Liver (tissue), 9 donors: ENCODE results near the gene CIITA. TPM values are rescaled to one million over a fixed set of nuclear protein-coding genes. Genes with fewer than 3 reads are reported as not detected.
A peak's percentile ranks its signal among the peaks of the same experiment; 100 is the strongest.

ENCODE experiments used
- DNase-seq: peaks from one replicate; pipeline ENCODE4 v3.0.0-alpha.2; 2017; ENCODE audit warnings: low spot score
- H3K27ac ChIP-seq, 2 donors: one replicate each; pipeline ENCODE4 v1.7.0; 2013; ENCODE audit warnings: inconsistent platforms in 2 of 2, low read length in 2 of 2, control low read depth in 1 of 2, low read depth in 1 of 2, mild to moderate bottlenecking in 1 of 2
- H3K27me3 ChIP-seq, 4 donors: one replicate each; pipeline versions ENCODE4 v1.6.1 to v1.7.0; 2013; ENCODE audit warnings: low read length in 3 of 4, inconsistent platforms in 1 of 4, mild to moderate bottlenecking in 1 of 4, moderate library complexity in 1 of 4; ENCODE audit not compliant: control insufficient read depth in 4 of 4, insufficient read depth in 4 of 4
- H3K36me3 ChIP-seq, 4 donors: one replicate each; pipeline versions ENCODE4 v1.6.1 to v1.7.0; 2013; ENCODE audit warnings: low read length in 3 of 4, mild to moderate bottlenecking in 3 of 4, low read depth in 1 of 4, moderate library complexity in 1 of 4; ENCODE audit not compliant: control insufficient read depth in 4 of 4, insufficient read depth in 3 of 4
- H3K4me1 ChIP-seq, 4 donors: one replicate each; pipeline versions ENCODE4 v1.6.1 to v1.7.0; 2013; ENCODE audit warnings: low read length in 3 of 4, mild to moderate bottlenecking in 3 of 4, moderate library complexity in 1 of 4; ENCODE audit not compliant: control insufficient read depth in 4 of 4, insufficient read depth in 4 of 4
- H3K4me3 ChIP-seq, 3 donors: one replicate each; pipeline versions ENCODE4 v1.6.1 to v1.7.0; 2013; ENCODE audit warnings: low read length in 3 of 3, control low read depth in 1 of 3, low read depth in 1 of 3, mild to moderate bottlenecking in 1 of 3
- H3K9ac ChIP-seq, 2 donors: one replicate each; pipeline ENCODE4 v1.7.0; 2013; ENCODE audit warnings: low read length in 2 of 2, mild to moderate bottlenecking in 2 of 2, moderate library complexity in 2 of 2, control low read depth in 1 of 2, low read depth in 1 of 2
- H3K9me3 ChIP-seq, 4 donors: one replicate each; pipeline versions ENCODE4 v1.6.1 to v1.7.0; 2013; ENCODE audit warnings: low read length in 3 of 4; ENCODE audit not compliant: control insufficient read depth in 4 of 4
- EGR1 ChIP-seq, 2 donors: IDR thresholded peaks; 2 replicates each; pipeline ENCODE4 v1.6.1; 2016 to 2018; ENCODE audit warnings: antibody characterized with exemption in 2 of 2, low read depth in 2 of 2
- FOXA1 ChIP-seq: IDR thresholded peaks from 2 replicates; pipeline ENCODE4 v1.6.1; 2016; ENCODE audit warnings: antibody characterized with exemption
- HNF4A ChIP-seq, 2 donors: conservative IDR thresholded peaks; 2 replicates each; pipeline ENCODE4 v1.6.1; 2016; ENCODE audit warnings: antibody characterized with exemption in 2 of 2, mild to moderate bottlenecking in 2 of 2
- HNF4G ChIP-seq: IDR thresholded peaks from 2 replicates; pipeline ENCODE4 v1.6.1; 2016; ENCODE audit warnings: antibody characterized with exemption
- JUND ChIP-seq, 2 donors: IDR thresholded peaks; 2 replicates each; pipeline ENCODE4 v1.6.1; 2016; ENCODE audit warnings: antibody characterized with exemption in 2 of 2
- NR2F2 ChIP-seq: IDR thresholded peaks from 2 replicates; pipeline ENCODE4 v1.6.1; 2016; ENCODE audit warnings: antibody characterized with exemption
- RAD21 ChIP-seq, 2 donors: IDR thresholded peaks; 2 replicates each; pipeline ENCODE4 v1.6.1; 2016; ENCODE audit warnings: antibody characterized with exemption in 2 of 2, mild to moderate bottlenecking in 2 of 2
- RXRA ChIP-seq, 2 donors: IDR thresholded peaks; 2 replicates each; pipeline ENCODE4 v1.6.1; 2017 to 2018; ENCODE audit warnings: antibody characterized with exemption in 2 of 2, mild to moderate bottlenecking in 1 of 2
- TAF1 ChIP-seq: conservative IDR thresholded peaks from 2 replicates; pipeline ENCODE4 v1.6.1; 2016; ENCODE audit warnings: antibody characterized with exemption, mild to moderate bottlenecking
- YY1 ChIP-seq: IDR thresholded peaks from 2 replicates; pipeline ENCODE4 v1.6.1; 2016; ENCODE audit warnings: antibody characterized with exemption, mild to moderate bottlenecking
- WGBS: extraction: QIAGEN DNeasy Blood & Tissue Kit; methylation state at CpG from one replicate; pipeline ENCODE4 v1.1.7; 2013; 5-methylcytosine and 5-hydroxymethylcytosine counted together
- polyA plus RNA-seq, 2 donors: library from polyadenylated mRNA; stranded (reverse) in 1 of 2; unstranded in 1 of 2; fragments of 200-250 nt in 1 of 2; fragments of >200 nt in 1 of 2; fragmentation: Nextera tagmentation in 1 of 2; extraction: Ambion mirVana in 1 of 2; gene quantifications; one replicate each; pipeline versions ENCODE4 v1.2.1 to v1.2.3, GENCODE V29; 2013 to 2015
- total RNA-seq, 2 donors: library from RNA; depleted of rRNA; stranded (reverse); fragments of >200 nt; gene quantifications; one replicate each; pipeline ENCODE4 v1.2.3, GENCODE V29; 2014
- TF ChIP-seq, protein P1 (sequence below): IDR thresholded peaks from 2 replicates; pipeline ENCODE4 v1.6.1; 2016; ENCODE audit warnings: antibody characterized with exemption, mild to moderate bottlenecking
- TF ChIP-seq, protein P2 (sequence below): fragments of 150-350 bp; IDR thresholded peaks from 2 replicates; pipeline ENCODE4 v1.5.1; 2017; ENCODE audit warnings: improper control_type of control experiment, low read depth, low read length; ENCODE audit not compliant: missing input control
- TF ChIP-seq, protein P3 (sequence below): IDR thresholded peaks from 2 replicates; pipeline ENCODE4 v1.6.1; 2016; ENCODE audit warnings: antibody characterized with exemption
- donor health status: healthy.
- donor health status: healthy.
- donor health status: healthy.
- donor health status: healthy.
- donor health status: healthy.

Gene CIITA
- total and polyA plus RNA-seq, 4 donors: 1.6 to 4.2 (median 2.2) TPM

DNA sequence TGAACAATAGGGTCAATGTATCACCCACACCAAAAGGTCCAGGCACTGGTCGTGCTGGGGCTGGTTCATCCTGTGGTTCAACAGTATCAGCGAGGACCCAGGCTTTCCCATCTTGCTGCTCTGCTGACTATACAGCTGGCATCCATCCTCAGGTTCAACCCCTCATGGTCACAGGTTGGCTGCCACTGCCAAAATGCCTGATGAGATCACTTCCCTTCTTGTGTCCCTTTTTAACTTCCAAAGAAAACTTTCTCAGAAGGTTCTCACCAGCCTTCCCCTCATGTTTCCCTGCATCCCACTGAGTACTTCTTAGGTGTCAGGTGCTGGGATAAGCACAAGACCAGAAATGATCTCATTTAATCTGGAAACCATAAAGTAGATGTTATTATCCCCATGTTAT, 93.1 kb downstream of the CIITA start:
- Histone ChIP-seq H3K27ac (no peak overlapping the region), H3K9me3 (no peaks in the 10 kb centered on the region), H3K4me3 (no peak overlapping the region), H3K4me1 (peaks cover under 1 to 8% (median 5%) of the 10 kb centered on the region in 4 donors), H3K9ac (no peak overlapping the region), H3K36me3 (peaks cover 8 to 17% (median 9%) of the 10 kb centered on the region in 4 donors), H3K27me3 (no peaks in the 10 kb centered on the region)
- DNase-seq: no peak
- WGBS: 93% methylated on average over 2 of the region's 2 CpGs
- TF ChIP-seq TAF1 (no peak), EGR1 (IDR thresholded peaks at IDR 0.05; ENCODE audit: low read depth in 2 of 2) (no peak), HNF4A (conservative IDR thresholded peaks at IDR 0.05) (no peak), JUND (IDR thresholded peaks at IDR 0.05) (no peak), RAD21 (IDR thresholded peaks at IDR 0.05) (no peak)
- TF ChIP-seq, protein P1, sequence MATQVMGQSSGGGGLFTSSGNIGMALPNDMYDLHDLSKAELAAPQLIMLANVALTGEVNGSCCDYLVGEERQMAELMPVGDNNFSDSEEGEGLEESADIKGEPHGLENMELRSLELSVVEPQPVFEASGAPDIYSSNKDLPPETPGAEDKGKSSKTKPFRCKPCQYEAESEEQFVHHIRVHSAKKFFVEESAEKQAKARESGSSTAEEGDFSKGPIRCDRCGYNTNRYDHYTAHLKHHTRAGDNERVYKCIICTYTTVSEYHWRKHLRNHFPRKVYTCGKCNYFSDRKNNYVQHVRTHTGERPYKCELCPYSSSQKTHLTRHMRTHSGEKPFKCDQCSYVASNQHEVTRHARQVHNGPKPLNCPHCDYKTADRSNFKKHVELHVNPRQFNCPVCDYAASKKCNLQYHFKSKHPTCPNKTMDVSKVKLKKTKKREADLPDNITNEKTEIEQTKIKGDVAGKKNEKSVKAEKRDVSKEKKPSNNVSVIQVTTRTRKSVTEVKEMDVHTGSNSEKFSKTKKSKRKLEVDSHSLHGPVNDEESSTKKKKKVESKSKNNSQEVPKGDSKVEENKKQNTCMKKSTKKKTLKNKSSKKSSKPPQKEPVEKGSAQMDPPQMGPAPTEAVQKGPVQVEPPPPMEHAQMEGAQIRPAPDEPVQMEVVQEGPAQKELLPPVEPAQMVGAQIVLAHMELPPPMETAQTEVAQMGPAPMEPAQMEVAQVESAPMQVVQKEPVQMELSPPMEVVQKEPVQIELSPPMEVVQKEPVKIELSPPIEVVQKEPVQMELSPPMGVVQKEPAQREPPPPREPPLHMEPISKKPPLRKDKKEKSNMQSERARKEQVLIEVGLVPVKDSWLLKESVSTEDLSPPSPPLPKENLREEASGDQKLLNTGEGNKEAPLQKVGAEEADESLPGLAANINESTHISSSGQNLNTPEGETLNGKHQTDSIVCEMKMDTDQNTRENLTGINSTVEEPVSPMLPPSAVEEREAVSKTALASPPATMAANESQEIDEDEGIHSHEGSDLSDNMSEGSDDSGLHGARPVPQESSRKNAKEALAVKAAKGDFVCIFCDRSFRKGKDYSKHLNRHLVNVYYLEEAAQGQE: no peak
- TF ChIP-seq, protein P2, sequence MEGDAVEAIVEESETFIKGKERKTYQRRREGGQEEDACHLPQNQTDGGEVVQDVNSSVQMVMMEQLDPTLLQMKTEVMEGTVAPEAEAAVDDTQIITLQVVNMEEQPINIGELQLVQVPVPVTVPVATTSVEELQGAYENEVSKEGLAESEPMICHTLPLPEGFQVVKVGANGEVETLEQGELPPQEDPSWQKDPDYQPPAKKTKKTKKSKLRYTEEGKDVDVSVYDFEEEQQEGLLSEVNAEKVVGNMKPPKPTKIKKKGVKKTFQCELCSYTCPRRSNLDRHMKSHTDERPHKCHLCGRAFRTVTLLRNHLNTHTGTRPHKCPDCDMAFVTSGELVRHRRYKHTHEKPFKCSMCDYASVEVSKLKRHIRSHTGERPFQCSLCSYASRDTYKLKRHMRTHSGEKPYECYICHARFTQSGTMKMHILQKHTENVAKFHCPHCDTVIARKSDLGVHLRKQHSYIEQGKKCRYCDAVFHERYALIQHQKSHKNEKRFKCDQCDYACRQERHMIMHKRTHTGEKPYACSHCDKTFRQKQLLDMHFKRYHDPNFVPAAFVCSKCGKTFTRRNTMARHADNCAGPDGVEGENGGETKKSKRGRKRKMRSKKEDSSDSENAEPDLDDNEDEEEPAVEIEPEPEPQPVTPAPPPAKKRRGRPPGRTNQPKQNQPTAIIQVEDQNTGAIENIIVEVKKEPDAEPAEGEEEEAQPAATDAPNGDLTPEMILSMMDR: no peak

- H3K27ac ChIP-seq: no peak overlapping the region
- DNase-seq: peak; percentile 51
- H3K36me3 ChIP-seq: peaks cover 8 to 17% (median 9%) of the 10 kb centered on the region in 4 donors
- H3K4me3 ChIP-seq: no peak overlapping the region
- H3K9ac ChIP-seq: no peak overlapping the region
- no peaks in the 10 kb centered on the region for H3K27me3 ChIP-seq
- peaks cover 0 to 4% (median 1%) of the 10 kb centered on the region in 4 donors for H3K4me1 ChIP-seq
- H3K9me3 ChIP-seq: no peaks in the 10 kb centered on the region
- 72% methylated on average over 3 of the region's 3 CpGs for WGBS
- TF ChIP-seq, protein P3, sequence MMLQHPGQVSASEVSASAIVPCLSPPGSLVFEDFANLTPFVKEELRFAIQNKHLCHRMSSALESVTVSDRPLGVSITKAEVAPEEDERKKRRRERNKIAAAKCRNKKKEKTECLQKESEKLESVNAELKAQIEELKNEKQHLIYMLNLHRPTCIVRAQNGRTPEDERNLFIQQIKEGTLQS: no peak
- TF ChIP-seq RXRA (IDR thresholded peaks at IDR 0.05): no peak
- TF ChIP-seq, protein P1: no peak
- TF ChIP-seq, protein P2: peak; percentile 81
- no peak for TF ChIP-seq FOXA1
- peak; percentile 93 for TF ChIP-seq RAD21 (IDR thresholded peaks at IDR 0.05)
- TF ChIP-seq NR2F2: no peak
- no peak for TF ChIP-seq HNF4G
- TF ChIP-seq EGR1 (IDR thresholded peaks at IDR 0.05; ENCODE audit: low read depth in 2 of 2): no peak
- TF ChIP-seq HNF4A (conservative IDR thresholded peaks at IDR 0.05): no peak
- no peak for TF ChIP-seq YY1
Observed at GRCh38 chr16:10971560-10971961, 94.6 kb downstream of the CIITA start.
